HTERT RPE-1 (cell line): Measurements from ENCODE around the gene RIMBP3C.
"Not testable (repeated sequence)": the region's sequence is repeated elsewhere in the genome, so short reads cannot be mapped to it uniquely, and the experiment has no call there.

Source experiments
- in situ Hi-C: fragments of 300-500 bp; cut with MboI; formaldehyde crosslinking; loops from 4 replicates; pipeline ENCODE4 v1.14.3; 2020; ENCODE audit warnings: low sequenced_read_pairs

The RIMBP3C gene

DNA sequence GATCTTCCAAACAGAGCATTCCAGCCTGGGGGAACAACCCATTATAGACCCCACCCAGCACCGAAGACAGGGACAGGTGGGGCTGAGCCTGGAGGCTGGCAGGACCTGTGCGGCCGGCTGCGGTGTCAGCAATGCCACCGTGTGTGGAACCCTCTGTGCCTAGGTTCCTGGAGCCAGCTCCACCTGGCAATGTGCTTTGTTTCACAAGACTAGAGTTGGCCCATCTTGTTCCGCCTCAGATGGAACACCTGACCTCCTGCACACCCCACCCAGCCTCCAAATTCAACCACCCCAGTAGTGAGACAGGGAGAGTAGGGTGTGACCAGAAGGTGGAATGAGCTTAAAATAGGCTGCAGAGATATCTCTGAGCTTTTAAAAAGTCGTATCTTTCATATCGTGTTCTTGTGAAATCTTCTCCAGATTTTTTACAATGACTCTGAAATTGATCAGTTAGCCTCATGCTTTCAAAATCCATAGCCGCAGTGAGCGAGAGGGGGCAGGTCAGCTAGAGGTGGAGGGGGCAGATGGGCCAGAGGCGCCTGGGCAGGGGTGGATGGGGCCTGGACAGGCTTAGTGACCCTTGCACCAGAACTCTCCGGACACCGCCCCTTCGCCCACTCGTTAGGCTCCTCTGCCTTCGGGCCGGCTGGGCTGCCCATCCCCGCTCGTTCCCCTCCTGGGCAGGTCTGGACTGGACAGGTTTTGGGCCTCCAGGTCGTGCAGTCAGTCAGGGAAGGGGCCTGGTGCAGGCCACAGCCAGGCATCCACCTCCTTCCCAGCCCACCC, 18.2 kb downstream of the RIMBP3C start:
- in situ Hi-C loops: not testable (repeated sequence)

DNA sequence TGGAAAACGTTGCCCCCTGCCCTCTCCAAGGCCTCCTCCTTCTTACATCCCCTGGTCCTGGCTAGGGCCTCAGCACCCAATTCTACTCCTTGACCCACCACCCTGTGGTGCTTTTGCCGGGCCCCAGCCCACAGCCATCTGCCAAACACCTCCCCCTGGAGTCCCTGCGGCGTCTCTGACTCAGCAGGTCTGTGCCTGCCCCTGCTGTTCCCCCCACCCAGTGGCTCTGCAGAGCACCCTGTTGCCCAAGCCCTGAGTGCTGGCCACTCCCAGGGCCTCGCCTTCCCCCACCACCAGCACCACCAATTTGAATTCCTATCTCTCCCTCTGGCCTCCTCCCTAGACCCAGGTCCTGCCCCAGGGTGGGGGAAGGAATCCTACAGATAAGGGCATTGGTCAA, 19.7 kb downstream of the RIMBP3C start:
- in situ Hi-C loops: not testable (repeated sequence)

DNA sequence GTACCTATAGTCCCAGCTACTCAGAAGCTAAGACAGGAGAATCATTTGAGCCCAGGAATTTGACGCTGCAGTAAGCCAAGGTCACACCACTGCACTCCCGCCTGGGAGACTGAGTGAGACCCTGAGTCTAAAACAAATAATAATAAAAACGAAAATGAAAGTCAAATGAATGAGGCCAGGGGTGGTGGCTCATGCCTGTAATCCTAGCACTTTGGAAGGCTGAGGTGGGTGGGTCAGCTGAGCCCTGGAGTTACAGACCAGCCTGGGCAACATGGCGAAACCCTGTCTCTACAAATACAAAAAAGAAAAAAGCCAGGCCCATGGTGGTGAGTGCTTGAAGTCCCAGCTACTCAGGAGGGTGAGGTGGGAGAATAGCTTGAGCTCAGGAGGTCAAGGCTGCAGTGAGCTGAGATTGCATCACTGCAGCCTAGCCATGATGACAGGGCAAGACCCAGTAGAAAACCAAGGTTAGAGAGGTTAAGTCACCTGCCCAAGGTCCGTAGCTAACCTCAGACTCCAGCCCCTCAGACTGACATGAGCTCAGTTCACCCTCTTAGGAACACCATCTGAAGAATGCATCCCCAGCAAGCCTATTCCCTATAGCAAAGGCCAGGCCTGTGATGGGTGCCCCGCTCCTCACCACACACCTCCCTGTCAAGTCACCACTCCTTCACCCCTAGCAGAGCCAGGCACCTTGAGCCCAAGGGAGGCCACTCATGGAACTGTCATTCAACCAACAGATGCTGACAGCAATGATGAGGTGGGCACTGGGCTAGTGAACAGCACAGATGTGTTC, 24.4 kb downstream of the RIMBP3C start:
- in situ Hi-C loops: not testable (repeated sequence)

DNA sequence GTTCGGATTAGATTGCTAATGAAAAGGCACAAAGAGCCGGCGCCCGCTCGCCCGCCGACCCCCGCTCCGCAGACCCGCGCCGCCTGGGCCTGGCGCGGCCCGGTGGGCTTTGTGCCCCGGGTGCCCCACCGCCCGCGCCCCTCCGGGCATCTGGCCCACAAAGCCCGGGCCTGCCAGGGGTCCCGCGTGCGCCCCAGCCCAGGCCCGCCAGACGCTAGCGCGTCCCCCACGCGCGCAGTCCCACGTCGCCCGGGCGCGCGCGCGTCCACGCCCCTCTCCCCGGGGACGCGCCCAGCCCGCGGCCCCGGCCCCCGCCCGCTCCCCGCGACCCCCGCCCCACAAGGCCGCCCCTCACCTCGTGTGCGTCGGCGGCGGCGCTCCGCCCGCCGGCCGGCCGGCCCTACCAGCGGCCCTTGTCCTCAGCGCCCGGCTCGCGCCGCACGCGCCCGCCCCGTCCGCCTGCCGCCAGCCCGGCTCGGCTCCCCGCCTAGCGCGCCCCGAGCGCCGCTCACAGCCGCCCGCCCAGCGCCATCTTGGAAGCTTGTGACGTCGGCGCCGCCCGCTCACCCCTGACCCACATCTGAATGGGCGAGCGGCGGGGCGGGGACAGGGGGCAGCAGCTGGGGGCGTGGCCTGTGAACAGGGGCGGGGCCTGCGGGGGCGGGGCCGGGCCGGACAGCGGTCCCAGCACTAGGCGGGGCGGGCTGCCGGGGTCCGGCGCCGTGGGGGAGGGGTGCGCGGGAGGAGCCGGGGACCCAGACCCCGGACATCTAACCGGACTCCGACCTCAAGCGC, 34.1 kb downstream of the RIMBP3C start:
- in situ Hi-C loops: not testable (repeated sequence)

DNA sequence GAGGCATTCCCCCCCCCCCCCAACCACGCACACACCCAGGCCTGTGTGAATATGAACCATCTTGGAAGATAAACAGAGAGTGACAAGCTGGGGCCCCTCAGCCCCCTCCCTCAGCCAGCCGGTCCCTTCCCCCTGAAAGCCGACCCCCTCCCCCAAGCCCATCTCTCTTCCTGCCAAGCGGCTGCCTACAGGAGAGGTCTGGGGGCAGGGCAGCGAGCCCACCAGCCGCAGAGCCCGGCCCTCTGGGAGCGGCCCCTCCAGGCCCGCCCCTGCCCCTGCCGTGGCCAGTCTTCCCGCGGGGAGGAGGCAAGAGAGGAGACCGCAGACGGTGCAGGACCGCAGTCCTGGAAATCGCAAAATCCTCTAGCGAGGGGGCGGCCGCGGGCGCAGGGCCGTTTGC, 34.7 kb downstream of the RIMBP3C start:
- in situ Hi-C loops: not testable (repeated sequence)

DNA sequence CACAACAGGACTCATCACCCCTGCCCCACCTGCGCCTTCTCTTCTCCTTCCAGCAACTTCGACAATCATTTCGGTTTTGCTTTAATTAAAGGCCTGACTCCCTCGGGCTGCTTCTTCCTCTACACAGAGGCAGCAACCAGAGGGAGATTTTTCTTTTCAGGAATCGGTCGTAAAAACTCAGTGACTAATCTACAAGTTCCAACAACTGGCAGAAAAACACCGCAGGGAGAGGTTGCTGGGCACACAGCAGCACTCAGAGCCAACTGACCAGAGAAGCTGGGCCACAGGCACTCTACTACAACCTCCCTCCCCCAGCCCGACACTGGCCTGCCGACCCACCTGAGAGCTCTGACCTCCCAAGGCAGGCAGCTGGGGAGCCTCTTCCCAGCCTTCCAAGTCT, 36.0 kb downstream of the RIMBP3C start:
- in situ Hi-C loops: not testable (repeated sequence)

DNA sequence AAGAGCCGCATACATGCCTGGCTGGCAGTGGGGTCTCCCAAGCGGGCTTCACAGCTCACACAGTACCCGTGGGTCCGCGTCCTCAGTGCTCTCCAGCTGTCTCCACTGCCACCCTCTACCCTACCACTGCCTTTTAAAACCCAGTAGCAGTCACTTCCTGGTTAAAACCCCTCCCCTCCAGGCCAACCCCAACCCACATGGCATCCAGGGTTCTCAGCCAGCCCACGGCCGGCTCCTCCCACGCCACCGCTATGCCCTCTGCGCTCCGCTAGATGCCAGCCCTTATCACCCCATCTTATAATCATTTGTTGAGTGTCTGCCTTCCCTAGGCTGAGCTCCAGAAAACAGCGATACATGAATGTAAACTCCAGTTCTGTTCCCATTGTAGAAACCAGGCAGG, 37.1 kb downstream of the RIMBP3C start:
- in situ Hi-C loops: not testable (repeated sequence)

DNA sequence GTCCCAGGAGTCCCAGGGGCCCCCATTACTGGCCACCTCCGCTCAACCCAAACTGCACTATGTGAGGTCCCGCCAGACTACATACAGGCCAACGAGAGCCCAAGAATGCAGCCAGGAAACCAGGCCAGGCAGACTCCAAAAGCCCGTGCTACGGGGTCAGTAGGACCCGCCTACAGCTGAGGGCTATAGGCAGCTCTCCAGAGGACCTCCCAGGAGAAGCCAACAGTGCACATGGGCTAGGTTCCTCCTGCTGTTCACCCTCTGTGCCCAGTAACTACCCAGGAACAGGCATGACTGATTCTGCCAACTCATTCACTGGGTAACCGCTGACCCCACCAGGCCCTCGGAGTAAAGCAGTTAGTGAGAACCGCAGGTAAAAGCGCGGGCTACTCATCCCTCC, 39.2 kb downstream of the RIMBP3C start:
- in situ Hi-C loops: not testable (repeated sequence)

DNA sequence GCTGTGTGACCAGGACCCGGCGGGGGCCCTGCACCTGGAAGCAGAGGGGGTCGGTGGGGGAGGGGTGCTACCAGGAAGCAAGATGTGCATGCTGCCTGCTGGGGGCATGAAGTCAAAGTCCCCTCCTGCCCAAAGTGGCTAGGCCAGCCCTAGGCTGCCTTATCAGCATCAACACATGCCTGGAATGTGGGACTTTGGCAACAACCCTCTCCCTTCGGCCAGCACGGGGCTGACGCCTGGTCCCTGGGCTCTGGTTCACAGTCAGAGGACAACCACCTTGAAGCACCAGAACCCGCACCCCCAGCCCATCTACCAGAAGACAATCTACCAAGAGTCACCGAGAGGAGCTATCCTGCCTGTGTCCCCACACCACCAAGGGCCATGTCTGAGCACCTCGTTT, 40.9 kb downstream of the RIMBP3C start:
- in situ Hi-C loops: not testable (repeated sequence)

DNA sequence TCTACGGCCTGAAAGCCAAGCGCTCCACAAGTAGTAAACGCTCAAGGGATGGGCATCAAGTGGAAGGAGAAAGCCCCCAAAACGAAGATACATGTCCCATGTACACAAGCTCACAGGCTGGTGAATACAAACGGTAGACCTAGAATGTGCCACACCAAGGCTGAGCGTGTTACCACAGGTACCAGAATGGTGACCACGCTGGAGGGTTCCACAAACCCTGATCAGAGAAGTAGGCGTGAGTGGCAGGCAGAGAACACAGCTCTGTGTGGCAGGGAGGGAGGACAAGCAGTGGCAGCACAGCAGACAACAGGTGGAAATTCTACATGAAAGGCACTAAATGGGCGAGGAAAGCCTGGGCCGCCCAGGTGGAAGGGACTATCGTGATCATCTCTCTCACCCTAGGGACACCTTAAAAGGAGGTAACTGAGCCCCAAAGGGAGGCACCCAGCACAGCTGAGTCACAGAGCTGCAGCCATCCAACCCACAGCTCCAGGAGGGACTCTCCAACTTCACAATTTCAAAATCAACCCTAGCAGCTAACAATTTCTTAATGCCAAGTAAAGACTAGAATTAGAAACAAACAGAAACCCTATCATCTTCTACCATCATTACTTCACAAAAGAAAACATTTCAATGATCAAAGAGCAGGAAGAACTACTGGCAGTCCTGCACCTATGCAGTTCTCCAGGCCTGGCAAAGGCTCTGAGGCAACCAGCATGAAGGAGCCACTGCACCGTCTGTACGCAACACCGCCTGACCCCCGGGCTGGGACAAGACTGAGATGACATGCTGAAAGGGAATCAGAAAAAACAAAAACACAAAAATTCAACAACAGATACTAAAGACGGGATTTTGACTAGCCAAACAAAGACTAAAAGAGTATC, 51.4 kb downstream of the RIMBP3C start:
- in situ Hi-C loops: not testable (repeated sequence)

DNA sequence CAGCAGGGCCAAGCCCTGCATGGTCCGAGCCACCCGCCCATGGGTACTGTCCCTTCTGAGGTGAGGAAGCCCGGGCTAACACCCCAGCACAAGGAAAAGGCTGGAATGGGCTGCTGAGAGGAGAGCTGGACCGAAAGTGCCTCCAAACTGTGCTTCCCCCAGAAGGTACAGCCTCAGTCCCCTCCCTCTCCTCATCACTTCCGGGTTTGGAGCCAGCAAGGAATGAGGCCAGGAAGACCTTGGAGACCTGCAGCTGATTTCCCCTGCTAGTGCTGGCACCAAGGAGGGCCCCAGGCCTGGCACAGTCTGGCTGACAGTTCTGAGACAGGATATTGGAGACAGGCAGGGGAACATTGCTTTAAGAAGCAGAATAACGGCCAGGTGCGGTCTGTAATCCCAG, 52.8 kb downstream of the RIMBP3C start:
- in situ Hi-C loops: not testable (repeated sequence)

DNA sequence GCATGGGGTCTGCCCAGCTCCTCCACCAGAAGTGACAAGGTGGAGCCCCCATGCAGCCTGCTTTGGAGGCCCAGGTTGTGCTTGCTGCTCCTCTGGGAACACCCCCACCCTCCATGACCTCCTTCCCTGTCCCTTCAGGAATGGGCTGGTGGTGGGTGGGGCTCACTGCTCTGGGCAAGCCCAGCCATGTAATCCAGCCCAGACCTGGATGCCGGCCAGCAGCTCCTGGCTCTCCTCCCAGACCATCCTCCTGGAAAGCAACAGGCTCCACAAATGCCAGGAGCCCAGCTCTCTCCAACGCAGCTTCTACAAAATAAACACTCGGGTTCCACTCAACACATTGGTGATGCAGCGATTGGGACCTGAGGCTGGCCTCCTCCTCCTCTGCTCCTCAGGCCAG, 53.3 kb downstream of the RIMBP3C start:
- in situ Hi-C loops: not testable (repeated sequence)
